Measurements from ENCODE around the gene RBSN.

DNA sequence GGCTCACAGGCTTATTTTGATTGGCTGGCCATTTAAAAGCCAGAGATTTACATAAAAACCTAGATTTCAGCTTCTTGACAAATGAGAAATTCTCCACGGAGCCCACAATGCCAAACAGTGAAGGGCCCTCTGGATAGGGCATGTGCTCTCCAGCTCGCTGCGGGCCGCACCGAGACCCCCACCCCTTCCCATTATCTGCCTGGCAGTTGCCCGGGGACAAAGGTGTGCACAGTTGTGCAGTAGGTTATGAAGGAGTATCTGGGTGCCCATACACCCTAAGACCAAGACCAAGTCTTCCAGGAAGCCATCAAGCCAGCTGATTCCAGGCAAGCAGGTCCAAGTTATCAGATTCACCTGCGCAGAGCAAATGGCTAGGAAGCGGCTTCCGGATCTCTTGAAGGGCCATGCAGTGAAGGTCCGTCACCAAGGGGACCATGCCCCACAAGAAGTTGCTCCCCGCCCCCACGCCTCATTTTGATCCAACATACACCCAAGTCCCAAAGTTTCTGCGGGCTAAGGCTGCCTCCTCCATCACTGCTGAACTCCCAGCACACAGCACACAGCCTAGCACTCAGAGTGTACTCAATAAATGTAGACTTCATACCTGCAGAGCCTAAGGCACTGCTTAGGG lies 35.2 kb downstream of the RBSN start:
- TF ChIP-seq, protein P1, sequence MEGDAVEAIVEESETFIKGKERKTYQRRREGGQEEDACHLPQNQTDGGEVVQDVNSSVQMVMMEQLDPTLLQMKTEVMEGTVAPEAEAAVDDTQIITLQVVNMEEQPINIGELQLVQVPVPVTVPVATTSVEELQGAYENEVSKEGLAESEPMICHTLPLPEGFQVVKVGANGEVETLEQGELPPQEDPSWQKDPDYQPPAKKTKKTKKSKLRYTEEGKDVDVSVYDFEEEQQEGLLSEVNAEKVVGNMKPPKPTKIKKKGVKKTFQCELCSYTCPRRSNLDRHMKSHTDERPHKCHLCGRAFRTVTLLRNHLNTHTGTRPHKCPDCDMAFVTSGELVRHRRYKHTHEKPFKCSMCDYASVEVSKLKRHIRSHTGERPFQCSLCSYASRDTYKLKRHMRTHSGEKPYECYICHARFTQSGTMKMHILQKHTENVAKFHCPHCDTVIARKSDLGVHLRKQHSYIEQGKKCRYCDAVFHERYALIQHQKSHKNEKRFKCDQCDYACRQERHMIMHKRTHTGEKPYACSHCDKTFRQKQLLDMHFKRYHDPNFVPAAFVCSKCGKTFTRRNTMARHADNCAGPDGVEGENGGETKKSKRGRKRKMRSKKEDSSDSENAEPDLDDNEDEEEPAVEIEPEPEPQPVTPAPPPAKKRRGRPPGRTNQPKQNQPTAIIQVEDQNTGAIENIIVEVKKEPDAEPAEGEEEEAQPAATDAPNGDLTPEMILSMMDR (IDR thresholded peaks at IDR 0.05) = no peak
- TF ChIP-seq EP300 (IDR thresholded peaks at IDR 0.05) = no peak

Data from sigmoid colon (tissue), 4 donors.